Measurements from ENCODE around the gene ZNF215.

ZNF215 gene

DNA sequence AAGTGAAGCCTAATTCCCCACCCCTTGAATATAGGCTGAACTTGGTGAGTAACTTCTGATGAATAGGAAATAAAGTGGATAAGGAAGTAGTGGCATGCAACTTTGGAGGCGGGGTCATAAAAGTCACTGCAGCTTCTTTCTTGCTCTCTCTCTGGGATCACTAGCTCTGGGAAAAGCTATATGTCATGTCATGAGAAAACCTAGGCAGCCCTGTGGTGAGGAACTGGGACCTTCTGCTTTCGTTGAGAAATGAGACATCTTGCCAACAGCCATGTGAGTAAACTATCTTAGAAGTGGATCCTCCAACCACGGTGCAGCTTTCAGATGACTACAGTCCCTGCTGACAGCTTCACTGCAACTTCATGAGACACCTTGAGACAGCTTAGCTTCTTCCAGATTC, 78.3 kb downstream of the ZNF215 start:
- Histone ChIP-seq H3K4ac (ENCODE audit: low read depth, low read length) (no peak overlapping the region), H3K27ac (ENCODE audit: low read depth, low read length) (no peak overlapping the region), H4K8ac (ENCODE audit: low read depth, low read length) (no peak overlapping the region), H3K4me1 (ENCODE audit: control insufficient read depth, low read depth, low read length) (no peaks in the 10 kb centered on the region), H3K4me3 (ENCODE audit: low read length) (no peak overlapping the region), H3K23ac (ENCODE audit: low read length) (no peak overlapping the region), H4K5ac (ENCODE audit: low read length) (no peak overlapping the region), H3K56ac (ENCODE audit: low read length) (no peak overlapping the region), H2AK5ac (ENCODE audit: low read length) (no peak overlapping the region), H3K36me3 (ENCODE audit: control insufficient read depth, insufficient read depth, low read length) (no peaks in the 10 kb centered on the region), H3K4me2 (ENCODE audit: low read length) (no peak overlapping the region), H3K79me2 (ENCODE audit: control insufficient read depth, insufficient read depth, low read length) (no peaks in the 10 kb centered on the region), H2BK15ac (replicated peaks; ENCODE audit: low read depth) (no peak overlapping the region), H2BK120ac (ENCODE audit: low read depth, low read length) (no peak overlapping the region), H3K18ac (ENCODE audit: low read length) (no peak overlapping the region), H3K27me3 (ENCODE audit: insufficient read depth, low read length, poor library complexity) (no peaks in the 10 kb centered on the region), H3K9ac (ENCODE audit: low read length) (no peak overlapping the region), H3K79me1 (ENCODE audit: low read length) (no peaks in the 10 kb centered on the region), H2BK5ac (ENCODE audit: low read length) (no peak overlapping the region)
- DNase-seq: no peak
- no CpG with 5 or more reads among the region's 3 CpGs for WGBS (ENCODE audit: extremely low coverage, insufficient coverage, low lambda C conversion rate)
